ENCODE data around the gene HPN. TPM values are rescaled to one million over a fixed set of nuclear protein-coding genes. Genes with fewer than 3 reads are reported as not detected.

The HPN gene
- polyA plus RNA-seq, 3 donors, result 0.05 TPM; not detected in 2

GRCh38 chr19:35068941-35069634 lies 27.6 kb downstream of the HPN start:
- H2AFZ ChIP-seq (ENCODE audit: insufficient read depth, low read depth, low read length, poor library complexity, severe bottlenecking), result no peak overlapping the region
- no peak overlapping the region for H3K4me3 Mint-ChIP-seq

GRCh38 chr19:35069696-35070095 lies 28.2 kb downstream of the HPN start:
- H4K20me1 ChIP-seq (ENCODE audit: insufficient read depth, low read length), result no peaks in the 10 kb centered on the region
- Mint-ChIP-seq H3K27me3 (ENCODE audit: low read depth in 3 of 3) (peaks cover 1 to 4% (median 2%) of the 10 kb centered on the region in 3 donors), H3K27ac (no peak overlapping the region), H3K36me3 (no peaks in the 10 kb centered on the region), H3K9me3 (peaks cover 7 to 17% (median 11%) of the 10 kb centered on the region in 7 donors), H3K4me3 (no peak overlapping the region), H3K4me1 (peaks cover 7% of the 10 kb centered on the region)
- 40% methylated on average over 1 of the region's 1 CpG for WGBS (ENCODE audit: insufficient coverage)
- H3K27ac ChIP-seq (ENCODE audit: low read depth in 1 of 2, low read length in 2 of 2), result no peak overlapping the region
- H3K36me3 ChIP-seq (replicated peaks in 1 of 2; ENCODE audit: control insufficient read depth in 1 of 2, insufficient read depth in 2 of 2, low read length in 2 of 2), result no peaks in the 10 kb centered on the region
- intact Hi-C loops (cut with micrococcal nuclease), result loop anchor here in 1 of 2 donors (5.0 kb wide), 1 partner anchor 68 kb away; the partner anchor contains the start of genes FXYD1 and LGI4
- TF ChIP-seq CTCF (IDR thresholded peaks at IDR 0.05), result no peak
- no peaks in the 10 kb centered on the region for H3K27me3 ChIP-seq (ENCODE audit: control insufficient read depth in 2 of 2, insufficient read depth in 2 of 2, low read length in 2 of 2)
- no peak overlapping the region for H3K4me2 ChIP-seq (replicated peaks; ENCODE audit: extremely low read depth, low read length, poor library complexity, severe bottlenecking)
- no peaks in the 10 kb centered on the region for H3K4me1 ChIP-seq (ENCODE audit: control insufficient read depth in 1 of 2, insufficient read depth in 2 of 2, low read length in 2 of 2)
- H2AFZ ChIP-seq (ENCODE audit: insufficient read depth, low read depth, low read length, poor library complexity, severe bottlenecking), result no peak overlapping the region
- H3K79me2 ChIP-seq (ENCODE audit: insufficient read depth, low read length), result no peaks in the 10 kb centered on the region
- H3K9me3 ChIP-seq (replicated peaks in 1 of 2; ENCODE audit: control insufficient read depth in 1 of 2, insufficient read depth in 1 of 2, low read length in 2 of 2), result peaks cover 7 to 13% of the 10 kb centered on the region in 2 donors
- no peak overlapping the region for H3K4me3 ChIP-seq (replicated peaks in 1 of 3; ENCODE audit: low read depth in 2 of 3, low read length in 3 of 3)
- no peak overlapping the region for H3K9ac ChIP-seq (ENCODE audit: insufficient read depth, low read length, poor library complexity, severe bottlenecking)
- no peak for DNase-seq

More at GRCh38 chr19:35068941-35069634, 27.6 kb downstream of the HPN start:
- Histone ChIP-seq H3K9me3 (replicated peaks in 1 of 2; ENCODE audit: control insufficient read depth in 1 of 2, insufficient read depth in 1 of 2, low read length in 2 of 2) (peaks cover 7 to 13% of the 10 kb centered on the region in 2 donors), H3K4me1 (ENCODE audit: control insufficient read depth in 1 of 2, insufficient read depth in 2 of 2, low read length in 2 of 2) (no peaks in the 10 kb centered on the region), H3K27me3 (ENCODE audit: control insufficient read depth in 2 of 2, insufficient read depth in 2 of 2, low read length in 2 of 2) (no peaks in the 10 kb centered on the region), H4K20me1 (ENCODE audit: insufficient read depth, low read length) (no peaks in the 10 kb centered on the region), H3K36me3 (replicated peaks in 1 of 2; ENCODE audit: control insufficient read depth in 1 of 2, insufficient read depth in 2 of 2, low read length in 2 of 2) (no peaks in the 10 kb centered on the region), H3K4me3 (replicated peaks in 1 of 3; ENCODE audit: low read depth in 2 of 3, low read length in 3 of 3) (no peak overlapping the region), H3K4me2 (replicated peaks; ENCODE audit: extremely low read depth, low read length, poor library complexity, severe bottlenecking) (no peak overlapping the region), H3K27ac (ENCODE audit: low read depth in 1 of 2, low read length in 2 of 2) (no peak overlapping the region), H3K79me2 (ENCODE audit: insufficient read depth, low read length) (no peaks in the 10 kb centered on the region), H3K9ac (ENCODE audit: insufficient read depth, low read length, poor library complexity, severe bottlenecking) (no peak overlapping the region)
- peaks cover 1 to 4% (median 2%) of the 10 kb centered on the region in 3 donors for H3K27me3 Mint-ChIP-seq (ENCODE audit: low read depth in 3 of 3)
- H3K9me3 Mint-ChIP-seq, result peaks cover 7 to 17% (median 11%) of the 10 kb centered on the region in 7 donors
- intact Hi-C loops (cut with micrococcal nuclease), result loop anchor here in 1 of 2 donors (5.0 kb wide), 1 partner anchor 68 kb away; the partner anchor contains the start of genes FXYD1 and LGI4
- TF ChIP-seq CTCF (IDR thresholded peaks at IDR 0.05), result no peak
- no CpG with 5 or more reads among the region's 10 CpGs for WGBS (ENCODE audit: insufficient coverage)
- H3K27ac Mint-ChIP-seq, result no peak overlapping the region
- H3K36me3 Mint-ChIP-seq, result no peaks in the 10 kb centered on the region
- no peak for DNase-seq
- H3K4me1 Mint-ChIP-seq, result peaks cover 7% of the 10 kb centered on the region
